ENCODE results near the gene SVBP.
A peak's percentile ranks its signal among the peaks of the same experiment; 100 is the strongest.

SVBP gene

DNA sequence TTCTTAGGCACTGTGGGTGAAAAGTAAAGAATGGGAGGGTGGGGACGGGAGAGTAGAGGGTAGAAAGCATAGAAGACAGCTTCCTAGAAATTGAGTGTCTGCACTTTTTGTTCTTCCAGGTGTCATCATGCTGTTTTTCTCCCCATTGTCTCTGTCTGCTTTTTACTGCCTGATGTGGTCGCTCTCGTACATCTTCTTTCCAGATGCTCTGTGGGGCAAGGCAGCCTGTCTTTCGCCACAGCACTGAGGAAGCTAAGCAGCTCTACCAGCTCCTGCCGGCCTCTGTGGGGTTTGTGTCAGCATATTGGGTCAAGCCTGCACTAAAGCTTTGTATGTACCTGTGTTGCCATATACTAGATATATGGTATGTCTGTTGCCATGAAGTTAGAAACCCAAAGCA lies 19.2 kb downstream of the SVBP start:
- no peak for DNase-seq

DNA sequence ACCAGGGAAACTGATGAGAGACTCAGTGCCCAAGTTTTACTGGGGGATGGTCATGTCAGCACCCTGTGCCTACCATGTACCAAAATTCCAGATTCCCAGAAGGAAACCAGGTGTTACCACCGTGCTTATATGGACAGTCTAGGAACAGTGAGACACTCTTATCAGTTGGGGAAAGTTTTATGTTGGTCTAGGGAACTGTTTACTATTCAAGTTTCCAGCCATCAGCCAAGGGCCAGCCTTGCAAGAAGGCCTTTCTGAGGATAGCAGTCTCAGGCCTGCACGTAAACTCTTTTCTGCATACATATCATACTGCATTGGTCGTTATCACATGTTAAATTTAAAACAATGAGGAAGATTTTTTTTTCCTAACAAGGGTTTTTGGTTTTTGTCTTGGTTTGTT lies 19.8 kb downstream of the SVBP start:
- DNase-seq = no peak

DNA sequence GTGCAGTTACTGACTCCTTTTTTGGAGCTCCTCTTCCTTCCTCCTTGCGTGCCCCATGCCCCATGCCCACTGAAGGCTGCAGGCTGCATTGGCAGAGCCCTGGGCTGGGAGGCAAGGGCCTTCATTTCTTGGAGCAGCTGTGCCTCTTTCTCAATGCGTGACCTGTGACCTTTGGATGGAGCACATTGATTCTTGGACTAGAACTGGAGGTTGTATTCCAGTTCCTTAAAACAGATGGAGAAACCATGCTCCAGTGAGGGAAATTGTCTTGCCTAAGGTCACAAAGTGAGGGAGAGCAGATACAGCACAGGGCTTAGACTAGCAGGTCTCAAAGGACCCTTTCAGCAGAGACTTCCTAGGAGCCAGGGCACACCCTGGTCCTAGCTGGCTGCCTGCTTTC lies 23.4 kb downstream of the SVBP start:
- DNase-seq = peak; percentile 15

DNA sequence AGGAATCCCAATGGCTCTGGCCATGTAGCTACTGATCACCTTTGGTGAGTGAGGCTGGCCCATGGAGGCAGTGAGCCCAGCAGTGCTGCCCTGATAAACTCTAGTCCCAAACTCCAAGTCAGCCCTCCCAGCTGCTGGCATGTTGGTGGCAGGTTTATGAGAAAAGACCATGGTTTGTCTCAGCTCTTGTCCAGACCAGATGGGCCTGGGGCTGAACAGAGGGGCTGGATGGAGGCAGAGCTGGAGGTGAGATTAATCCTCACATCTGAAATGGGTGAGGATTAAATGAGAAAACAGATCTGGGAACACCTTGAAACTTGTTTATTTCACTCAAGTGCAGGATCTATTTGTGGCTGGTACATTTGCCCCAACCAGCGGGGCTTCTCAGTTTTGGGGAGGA lies 29.2 kb downstream of the SVBP start:
- no peak for DNase-seq

DNA sequence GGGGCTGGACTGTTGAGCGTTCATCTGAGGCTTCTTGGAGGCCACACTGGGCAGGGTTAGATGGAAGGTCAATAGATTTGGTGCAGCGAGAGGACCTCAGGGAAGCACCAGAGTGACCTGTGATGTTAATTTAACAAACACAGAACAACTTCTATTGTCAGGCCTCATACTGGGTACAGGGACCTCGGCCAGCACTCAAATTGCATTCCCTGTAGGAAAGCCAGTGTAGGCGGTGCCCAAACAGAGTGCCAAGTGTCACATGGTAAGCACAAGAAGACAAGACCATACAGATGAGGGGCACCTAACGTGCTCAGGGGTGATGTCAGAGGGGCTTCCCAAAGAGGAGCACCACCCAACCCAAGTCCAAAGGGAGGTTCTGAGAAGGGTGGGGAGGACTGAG lies 31.1 kb downstream of the SVBP start:
- DNase-seq = no peak

DNA sequence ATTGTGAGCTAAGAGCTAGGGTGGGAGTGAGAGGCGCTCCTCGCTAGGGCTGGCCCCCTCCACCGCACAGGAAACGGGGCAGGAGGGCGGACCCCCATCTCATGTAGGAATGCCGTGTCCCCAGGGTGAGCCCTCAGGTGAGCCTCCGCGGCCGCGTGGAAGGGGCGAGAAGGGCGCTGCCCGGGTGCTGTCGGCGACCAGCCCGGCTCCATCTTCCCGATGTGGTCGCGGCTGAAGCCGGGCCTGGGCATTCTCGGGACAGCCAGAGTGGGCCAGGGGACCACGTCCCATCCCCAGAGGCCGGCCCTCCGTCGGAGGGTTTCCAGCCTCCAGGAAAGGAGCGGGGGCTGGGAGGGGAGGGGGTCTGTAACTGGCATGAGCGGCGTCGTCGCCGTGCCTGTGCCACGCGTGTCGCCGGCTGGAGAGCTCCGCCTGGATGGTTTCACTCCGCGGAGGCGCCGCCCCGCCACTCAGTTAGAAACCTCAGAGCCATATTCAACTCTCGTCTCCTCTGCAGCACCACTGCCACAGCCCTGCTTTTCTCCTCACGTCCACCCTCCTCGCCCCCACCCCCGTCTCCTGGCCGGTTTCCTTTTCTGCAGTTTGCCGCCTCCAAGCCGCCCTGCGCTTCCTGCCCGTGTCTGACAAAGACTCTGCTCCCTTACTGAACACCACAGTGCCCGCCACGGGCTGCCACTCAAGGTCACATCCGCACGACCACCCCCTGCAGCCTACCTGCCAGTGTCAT lies 32.1 kb downstream of the SVBP start, which contains the start of gene TMEM269:
TMEM269 (plus strand) TSS at position 46 of the 748 bp plus-strand sequence. CDS start 4,903 bp downstream, outside the sequence.
- DNase-seq = no peak

DNA sequence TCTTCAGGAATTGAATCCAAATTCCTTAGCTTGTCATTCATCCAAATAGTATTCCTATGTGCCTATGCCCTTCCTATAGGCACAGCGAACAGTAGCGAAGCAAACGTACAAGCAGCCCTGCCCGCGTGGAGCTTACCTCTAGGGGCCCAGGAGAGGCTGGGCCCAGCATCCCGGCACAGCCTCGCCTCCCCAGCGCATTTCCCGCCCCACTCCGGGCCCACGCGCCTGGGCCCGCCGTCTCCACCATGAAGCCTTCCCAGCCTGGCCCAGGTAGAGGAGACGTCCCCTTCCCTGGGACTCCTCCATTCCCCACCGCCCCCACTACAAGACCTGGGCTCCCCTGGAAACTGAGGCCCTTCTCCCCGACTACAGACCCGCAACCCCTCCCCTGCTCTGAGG lies 32.7 kb downstream of the SVBP start:
- no peak for DNase-seq

DNA sequence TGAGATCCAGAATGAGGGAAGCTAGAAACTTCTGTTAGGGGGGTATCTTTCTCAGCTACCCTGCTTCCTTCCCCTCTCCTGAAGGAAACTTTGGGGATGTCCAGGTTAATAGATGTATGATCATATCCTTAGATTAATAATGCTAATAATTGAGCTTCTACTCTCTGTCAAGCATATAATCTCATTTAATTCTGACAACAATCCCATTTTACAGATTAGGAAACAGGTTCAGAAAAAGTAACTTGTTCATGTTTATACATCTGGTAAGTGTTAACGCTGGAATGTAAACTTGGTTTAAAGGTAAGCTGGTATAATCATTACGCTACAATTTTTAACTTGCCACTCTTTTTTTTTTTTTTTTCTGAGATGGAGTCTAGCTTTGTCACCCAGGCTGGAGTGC lies 34.1 kb downstream of the SVBP start:
- DNase-seq = no peak

DNA sequence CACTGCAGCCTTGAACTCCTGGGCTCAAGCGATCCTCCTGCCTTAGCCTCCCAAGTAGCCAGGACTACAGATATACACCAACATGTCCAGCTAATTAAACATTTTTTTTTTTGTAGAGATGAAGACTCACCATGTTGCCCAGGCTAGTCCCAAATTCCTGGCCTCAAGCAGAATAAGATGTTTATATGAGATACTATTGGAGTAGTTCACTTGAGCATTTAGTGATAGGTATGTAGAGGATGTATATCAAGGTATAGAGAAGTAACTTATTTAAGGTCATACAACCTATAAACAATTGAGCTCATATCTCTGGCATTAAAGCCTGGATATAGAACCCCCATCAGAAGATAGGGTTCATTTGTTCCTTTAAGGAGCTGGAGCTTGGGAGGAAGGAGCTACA lies 37.0 kb downstream of the SVBP start:
- no peak for DNase-seq

DNA sequence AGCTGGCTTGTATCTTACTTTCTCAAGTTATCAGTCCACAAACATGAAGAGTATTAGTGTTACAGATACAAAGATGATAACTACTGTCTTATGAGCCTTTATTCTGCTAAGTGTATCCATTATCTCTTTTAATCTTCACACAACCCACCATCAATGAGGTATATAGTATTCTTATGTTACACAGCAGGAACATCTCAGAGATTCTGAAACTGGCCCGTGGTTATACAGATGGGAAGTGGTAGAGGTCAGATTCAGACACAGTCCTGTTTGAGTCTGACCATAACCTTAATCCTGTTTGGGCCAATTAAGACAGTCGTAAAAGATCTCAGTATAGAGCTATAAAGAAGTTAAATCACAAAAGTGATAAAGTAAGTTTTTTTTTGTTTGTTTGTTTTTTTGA lies 37.5 kb downstream of the SVBP start:
- no peak for DNase-seq

DNA sequence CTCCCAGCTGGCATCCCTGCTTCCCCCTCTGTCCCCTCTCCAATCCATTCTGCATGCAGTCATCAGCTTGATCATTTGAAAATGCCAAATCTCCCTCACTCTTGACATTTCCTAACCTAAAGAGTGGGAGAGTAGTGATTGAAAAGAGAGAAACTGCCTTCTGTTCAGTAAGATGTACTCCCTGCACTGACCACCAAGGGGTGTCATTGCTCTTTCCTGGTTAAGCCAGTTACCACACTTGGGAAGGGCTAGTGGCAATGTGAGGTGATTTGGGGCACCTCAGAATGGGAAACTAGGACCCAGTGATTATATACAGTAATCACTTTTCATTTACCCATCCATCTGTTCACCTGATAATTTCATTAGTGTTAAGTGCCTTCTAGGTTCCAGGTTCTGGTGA lies 39.3 kb downstream of the SVBP start:
- peak; percentile 26 for DNase-seq

DNA sequence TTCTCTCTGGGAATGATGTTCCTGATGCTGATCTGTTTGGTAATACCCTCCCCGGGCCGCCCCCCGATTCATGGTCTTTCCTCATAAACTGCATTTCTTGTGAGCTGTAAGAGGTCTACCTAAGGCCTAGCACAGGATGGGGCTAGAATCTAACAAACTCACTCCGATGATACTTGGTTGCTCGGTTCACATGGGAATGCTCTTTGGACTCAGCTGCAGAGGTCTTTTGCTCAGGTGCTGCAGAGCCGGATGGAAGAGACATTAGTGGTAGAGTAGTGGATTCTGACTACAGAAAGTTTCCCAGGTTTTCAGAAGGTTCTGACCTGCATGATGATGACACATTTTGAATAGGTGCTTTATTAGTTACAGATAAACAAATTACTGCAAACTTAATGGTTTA lies 40.7 kb downstream of the SVBP start:
- no peak for DNase-seq

DNA sequence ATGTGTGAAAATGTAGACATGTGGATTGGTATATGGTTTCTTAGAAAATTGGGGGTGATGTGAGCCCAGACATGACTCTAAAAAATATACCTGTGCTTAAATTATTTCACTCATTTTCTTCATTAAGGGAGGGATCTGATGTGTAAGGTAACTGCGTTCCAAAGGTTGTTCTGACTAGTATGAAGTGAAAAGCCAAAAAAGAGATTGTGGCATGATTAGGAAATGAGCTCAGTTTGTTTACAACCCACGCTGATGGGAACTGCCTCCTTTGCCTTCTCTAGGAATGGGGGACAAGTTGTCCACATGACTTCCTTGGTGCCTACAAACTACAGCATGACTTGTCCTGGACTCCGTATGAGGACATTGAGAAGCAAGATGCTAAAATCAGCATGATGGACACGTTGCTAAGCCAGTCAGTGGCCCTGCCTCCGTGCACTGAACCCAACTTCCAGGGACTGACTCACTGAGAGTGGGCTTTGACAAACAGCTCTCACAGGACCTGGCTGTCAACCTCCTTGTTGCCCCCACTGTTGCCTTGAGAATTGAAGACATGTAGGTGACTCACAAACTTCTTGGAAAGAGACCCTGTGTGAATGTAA lies 42.2 kb downstream of the SVBP start:
- no peak for DNase-seq

DNA sequence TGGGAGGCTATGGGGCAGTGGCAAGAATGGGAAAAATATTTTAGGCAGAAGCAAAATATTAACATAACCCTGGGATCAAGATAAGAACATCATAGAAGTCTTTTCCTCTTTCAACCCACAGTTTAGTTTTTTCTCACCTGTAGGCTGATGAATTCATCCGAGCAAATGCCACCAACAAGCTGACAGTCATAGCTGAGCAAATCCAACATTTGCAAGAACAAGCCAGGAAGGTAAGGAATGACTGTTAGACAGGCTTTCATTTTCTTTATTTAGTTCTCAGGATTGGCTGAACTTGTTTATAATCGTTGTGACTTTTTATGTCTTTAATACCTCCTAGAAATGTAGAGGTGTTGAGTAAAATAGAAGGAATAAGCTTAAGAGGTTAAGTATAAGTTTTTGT lies 43.8 kb downstream of the SVBP start:
- no peak for DNase-seq

DNA sequence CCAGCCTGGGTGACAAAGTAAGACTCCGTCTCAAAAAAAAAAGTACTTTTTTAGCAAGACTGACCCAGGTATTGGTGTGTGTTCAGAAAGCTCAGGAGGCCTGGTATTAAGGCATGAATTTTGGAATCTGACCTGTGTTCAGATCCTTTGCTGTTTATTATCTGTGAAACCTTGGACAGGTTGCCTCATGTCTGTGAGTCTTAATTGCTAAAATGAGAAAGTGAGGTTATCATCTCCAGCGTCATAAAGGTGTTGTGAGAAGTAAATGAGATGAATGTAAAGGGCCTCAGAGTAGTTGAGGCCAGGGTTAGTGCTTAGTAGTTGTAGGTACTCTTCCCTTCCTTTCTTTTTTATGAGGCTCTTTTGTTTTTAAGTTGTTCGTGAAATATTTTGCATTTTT lies 47.4 kb downstream of the SVBP start:
- DNase-seq = no peak

DNA sequence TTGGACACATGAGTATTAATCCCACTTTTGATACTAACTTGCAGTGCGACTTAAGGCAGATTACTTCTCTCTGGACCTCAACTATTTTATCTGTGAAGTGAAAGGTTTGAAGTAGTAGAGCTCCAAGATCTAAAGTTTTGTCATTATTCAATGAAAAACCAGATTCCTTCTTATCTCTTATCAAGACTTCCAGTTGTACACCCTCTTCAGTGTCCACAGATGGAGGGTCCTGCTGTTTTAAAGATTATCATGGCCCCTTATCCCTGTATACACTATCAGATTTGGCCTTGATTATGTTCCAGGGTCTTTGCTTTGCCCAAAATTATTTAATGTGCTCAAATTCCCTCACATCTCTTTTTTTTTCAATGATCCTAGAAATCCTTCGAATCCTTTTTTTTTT lies 49.0 kb downstream of the SVBP start:
- DNase-seq = no peak

DNA sequence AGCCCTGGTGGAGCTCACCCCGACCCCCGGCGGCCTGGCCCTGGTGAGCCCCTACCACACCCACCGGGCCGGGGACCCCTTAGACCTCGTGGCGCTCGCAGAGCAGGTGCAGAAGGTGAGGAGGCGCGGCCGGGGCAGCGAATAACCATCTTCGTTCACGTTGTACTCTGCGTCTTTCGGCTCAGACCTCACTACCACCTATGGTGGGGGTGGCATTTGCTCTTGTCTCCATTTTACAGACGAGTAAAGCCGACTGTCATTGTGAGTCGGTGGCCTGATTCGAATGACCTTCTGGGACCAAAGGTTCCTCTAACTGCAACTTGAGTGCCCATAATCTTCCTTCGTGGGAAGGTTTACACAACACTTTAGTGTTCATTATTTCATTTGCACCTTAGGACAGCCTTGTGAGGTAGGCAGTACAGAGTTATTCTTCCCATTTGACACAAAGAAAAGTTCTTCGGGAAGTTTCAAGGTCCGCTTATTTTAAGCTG lies 49.6 kb downstream of the SVBP start:
- no peak for DNase-seq

DNA sequence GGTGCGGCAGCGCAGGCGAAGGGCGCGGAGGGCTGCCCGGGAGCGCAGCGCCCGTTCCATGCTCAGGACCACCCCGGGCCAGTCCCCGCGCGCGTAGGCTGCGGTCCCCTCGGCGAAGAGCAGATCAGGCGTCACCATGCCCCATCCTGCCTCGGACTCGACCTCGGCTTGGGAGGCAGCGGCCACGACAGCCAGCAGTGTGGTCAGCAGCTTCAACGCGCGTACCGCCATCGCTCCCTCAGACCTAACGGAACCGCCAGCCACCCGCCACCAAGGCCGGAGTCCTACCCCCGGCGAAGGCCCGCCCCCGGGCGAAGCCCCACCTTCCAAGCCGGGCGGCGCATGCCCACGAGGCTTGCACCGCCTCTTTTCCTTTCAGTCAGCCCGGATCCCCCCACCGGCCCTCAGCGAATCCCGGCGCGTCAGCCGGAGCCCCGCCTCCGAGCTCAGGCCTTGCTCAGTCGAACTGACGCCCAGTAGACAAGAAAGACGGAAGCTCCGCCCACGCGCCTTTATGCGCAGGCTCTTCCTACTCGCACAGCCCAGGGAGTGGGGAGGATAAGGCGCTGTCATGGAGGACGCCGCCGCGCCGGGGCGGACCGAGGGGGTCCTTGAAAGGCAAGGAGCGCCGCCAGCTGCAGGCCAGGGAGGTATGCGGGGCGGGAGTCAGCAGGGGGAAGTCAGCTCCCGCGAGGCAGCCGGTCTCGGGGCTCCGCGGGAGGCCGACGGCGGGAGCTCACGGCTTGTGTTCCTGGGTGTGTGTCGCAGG lies 50.3 kb downstream of the SVBP start, which contains the start of the genes C1orf50 and P3H1:
C1orf50 (plus strand) TSS at position 509 of the 769 bp plus-strand sequence; CDS start at position 572, 63 bp downstream.
P3H1 (minus strand) TSS at position 288 of the 769 bp plus-strand sequence; CDS start at position 231, 57 bp downstream.
- DNase-seq = peak; percentile 99

DNA sequence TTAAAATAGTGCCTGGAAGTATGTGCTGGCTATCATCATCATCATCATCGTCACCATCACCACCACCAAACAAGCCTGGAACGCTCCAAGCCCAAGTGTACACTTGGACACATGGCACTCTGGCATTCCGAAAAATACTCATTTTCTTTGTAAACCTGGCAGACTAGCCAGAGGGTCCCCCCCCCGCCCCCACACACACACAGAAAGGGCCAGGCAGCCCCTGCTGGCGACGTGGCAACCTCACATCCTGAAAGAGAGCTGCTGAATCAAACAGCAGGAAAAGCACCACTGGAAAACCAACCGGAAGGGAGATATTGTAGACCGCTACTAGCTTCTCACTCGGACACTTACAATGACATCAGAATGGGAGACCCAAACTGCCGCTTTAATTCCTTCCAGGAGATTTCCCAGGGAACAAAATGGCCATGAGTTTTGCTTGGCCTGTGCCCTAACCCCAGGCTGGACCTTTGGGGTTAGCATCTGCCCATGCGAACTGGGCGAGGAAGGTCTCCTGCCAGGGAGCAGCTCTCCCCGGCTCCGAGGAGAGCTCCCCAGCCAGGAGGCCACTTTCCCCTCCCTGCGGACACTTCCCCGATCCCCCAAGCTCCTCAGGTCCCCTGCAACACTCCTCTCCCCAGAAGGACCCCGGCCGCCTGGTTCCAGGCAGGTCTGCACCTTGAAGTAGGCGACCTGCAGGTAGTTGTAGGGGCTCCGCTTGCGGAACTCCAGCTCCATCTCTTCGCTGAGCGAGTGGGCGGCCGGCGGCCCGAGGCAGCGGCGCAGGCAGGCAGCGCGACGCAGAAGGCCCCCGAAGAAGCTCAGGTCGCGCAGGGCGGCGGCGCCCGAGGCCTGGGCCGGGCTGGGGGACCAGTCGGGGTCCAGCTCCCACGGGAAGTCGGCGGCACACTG lies 51.1 kb downstream of the SVBP start:
- peak; percentile 86 for DNase-seq

DNA sequence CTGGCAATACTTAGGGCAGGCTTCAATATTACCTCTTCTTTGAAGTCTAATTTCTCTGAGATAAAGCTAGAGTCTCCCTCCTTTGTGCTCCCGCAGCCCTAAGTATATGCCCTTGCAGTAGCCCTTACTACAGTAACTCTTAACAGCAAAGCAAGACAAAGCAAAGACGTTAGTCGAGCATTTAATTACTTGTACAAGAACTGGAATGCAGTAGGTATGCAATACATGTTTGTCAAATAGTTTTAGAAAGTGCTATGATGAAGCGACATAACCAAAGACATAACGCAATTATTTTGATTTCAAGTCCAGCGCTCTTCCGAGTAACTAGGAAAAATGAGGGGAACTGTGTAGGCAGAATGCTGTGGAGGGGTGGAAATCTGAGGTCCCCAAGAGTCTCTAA lies 51.9 kb downstream of the SVBP start:
- DNase-seq = no peak

DNA sequence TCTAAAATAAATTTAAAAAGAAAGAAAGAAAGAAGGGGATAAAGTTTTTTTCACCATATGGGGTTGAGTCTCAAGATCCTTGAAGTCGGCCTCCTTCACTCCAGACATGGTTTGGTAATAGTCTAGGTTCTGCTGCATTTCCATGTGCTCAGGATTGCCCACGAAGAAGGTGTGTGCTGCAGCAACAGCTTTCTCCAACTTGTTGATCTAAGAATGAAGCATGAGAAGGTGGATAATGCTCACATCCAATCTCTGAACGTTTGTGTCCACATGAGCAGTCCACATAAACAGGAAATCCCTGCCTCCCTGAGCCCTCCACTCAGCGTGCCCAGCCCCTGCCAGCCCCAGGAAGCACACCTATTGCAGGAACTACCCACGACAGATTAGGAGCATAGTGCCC lies 54.9 kb downstream of the SVBP start:
- no peak for DNase-seq

DNA sequence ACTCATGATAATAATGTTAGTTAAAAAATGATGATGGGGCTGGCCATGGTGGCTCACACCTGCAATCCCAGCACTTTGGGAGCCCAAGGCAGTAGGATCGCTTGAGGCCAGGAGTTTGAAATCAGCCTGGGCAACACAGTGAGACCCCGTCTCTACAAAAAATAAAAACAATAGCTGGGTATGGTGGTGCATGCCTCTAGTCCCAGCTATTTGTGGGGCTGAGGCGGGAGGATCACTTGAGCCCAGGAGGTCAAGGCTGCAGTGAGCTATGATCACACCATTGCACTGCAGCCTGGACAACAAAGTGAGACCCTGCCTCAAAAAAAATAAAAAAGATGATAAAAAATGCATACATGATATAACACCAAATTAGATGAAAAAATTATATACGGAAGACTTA lies 55.6 kb downstream of the SVBP start:
- no peak for DNase-seq

DNA sequence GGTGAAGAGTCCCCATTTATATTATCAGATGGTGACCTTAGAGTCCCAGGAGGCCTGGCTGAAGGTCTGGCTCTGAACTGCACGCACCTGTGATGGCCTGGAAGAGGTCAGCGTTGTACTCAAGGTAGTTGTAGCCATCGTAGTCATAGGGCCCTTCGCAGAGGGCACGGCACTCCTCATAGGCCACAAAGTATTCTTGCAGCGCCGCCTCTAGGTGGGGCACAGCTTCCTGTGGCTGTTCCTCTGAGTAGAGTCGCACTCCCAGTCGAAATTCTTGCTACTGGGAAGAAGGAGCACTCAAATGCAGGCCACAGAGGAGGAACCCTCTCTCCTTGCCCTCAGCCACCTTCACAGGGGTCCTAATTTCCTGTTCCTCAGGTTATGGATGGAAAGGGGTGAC lies 58.1 kb downstream of the SVBP start:
- DNase-seq = no peak

Data from HCEC 1CT (cell line).